Measurements from ENCODE around the gene ZNF618.

The ZNF618 gene

DNA sequence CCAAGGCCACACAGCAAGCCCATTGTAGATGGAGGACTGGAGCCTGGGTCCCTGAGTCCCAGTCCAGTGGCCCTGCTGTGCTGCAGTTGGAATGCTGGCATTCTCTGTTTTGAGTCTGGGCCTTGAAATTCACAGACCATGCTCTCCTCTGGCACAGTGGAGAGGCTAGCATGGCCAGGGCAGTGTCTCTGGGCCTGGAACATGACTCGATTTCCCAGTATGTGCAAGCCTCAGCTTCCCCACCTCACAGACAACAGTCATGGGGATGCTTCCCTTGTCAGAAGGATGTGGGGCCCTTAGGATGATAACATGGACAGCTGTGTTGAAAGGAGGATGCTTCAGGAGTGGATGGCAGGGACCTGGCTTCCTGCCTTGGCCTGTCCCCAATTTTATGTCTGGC is 110.8 kb downstream of the ZNF618 start:
- H3K4me3 Mint-ChIP-seq: no peak overlapping the region
- H3K36me3 Mint-ChIP-seq (ENCODE audit: low read depth): no peaks in the 10 kb centered on the region
- H3K27ac Mint-ChIP-seq: no peak overlapping the region

DNA sequence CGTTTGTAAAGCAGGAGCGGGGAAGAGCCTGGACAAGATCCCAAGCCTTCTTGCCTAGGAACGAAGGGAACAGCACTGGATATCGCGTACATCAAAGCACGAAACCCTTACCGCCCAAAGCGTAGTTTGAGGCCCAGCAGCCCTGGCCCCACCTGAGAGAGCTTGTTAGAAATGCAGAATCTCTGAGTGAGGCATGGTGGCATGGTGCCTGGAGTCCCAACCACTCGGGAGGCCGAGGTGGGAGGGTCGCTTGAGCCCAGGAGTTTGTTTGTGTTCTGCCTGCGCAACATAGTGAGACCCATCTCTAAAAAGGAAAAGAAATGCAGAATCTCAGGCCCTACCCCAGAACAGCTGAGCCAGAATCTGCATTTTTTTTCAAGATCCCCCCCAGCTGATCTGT is 111.4 kb downstream of the ZNF618 start:
- H3K36me3 Mint-ChIP-seq (ENCODE audit: low read depth): no peaks in the 10 kb centered on the region
- H3K27ac Mint-ChIP-seq: no peak overlapping the region
- H3K27me3 Mint-ChIP-seq: no peaks in the 10 kb centered on the region
- peaks cover under 1% of the 10 kb centered on the region for H3K4me1 Mint-ChIP-seq (ENCODE audit: low read depth)
- H3K4me3 Mint-ChIP-seq: no peak overlapping the region
- H3K9me3 Mint-ChIP-seq: no peaks in the 10 kb centered on the region

More for the DNA sequence above, 110.8 kb downstream of the ZNF618 start:
- H3K9me3 Mint-ChIP-seq: no peaks in the 10 kb centered on the region
- H3K27me3 Mint-ChIP-seq: no peaks in the 10 kb centered on the region
- H3K4me1 Mint-ChIP-seq (ENCODE audit: low read depth): no peaks in the 10 kb centered on the region

DNA sequence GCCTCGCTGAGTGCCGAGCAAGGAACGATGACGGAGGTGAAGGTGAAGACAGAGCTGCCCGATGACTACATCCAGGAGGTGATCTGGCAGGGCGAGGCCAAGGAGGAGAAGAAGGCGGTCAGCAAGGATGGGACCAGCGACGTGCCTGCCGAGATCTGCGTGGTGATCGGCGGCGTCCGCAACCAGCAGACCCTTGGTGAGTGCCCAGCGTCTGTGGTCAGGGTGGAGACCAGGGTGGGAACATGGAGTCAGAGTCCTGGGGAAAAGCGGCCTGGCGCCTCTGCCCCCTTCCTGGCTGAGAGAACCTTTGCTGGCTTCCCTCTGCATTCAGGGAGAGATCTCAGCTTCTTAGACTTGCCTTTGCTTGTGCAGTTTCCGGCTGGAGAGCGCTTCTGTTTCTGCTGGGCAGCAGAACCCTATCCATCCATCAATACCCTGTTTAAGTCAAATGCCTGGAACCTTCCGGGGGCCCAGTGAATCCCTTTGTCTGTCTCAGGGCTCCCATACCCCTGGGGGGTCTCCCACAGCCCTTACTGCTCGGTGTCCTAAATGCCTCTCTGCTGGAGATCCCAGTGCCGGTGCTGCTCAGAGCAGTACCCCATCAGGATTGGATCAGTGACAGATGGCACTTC is 112.4 kb downstream of the ZNF618 start:
- Mint-ChIP-seq H3K27me3 (no peaks in the 10 kb centered on the region), H3K4me3 (no peak overlapping the region), H3K9me3 (no peaks in the 10 kb centered on the region), H3K4me1 (ENCODE audit: low read depth) (peaks cover 9% of the 10 kb centered on the region), H3K36me3 (ENCODE audit: low read depth) (no peaks in the 10 kb centered on the region), H3K27ac (no peak overlapping the region)

GRCh38 chr9:113989017-113989713 is 113.1 kb downstream of the ZNF618 start:
- H3K27ac Mint-ChIP-seq: no peak overlapping the region
- H3K36me3 Mint-ChIP-seq (ENCODE audit: low read depth): no peaks in the 10 kb centered on the region
- H3K4me1 Mint-ChIP-seq (ENCODE audit: low read depth): peaks cover 13% of the 10 kb centered on the region
- no peaks in the 10 kb centered on the region for H3K9me3 Mint-ChIP-seq
- H3K27me3 Mint-ChIP-seq: no peaks in the 10 kb centered on the region
- no peak overlapping the region for H3K4me3 Mint-ChIP-seq

- Mint-ChIP-seq H3K4me1 (ENCODE audit: low read depth) (peaks cover 13% of the 10 kb centered on the region), H3K27ac (no peak overlapping the region), H3K4me3 (no peak overlapping the region), H3K27me3 (no peaks in the 10 kb centered on the region), H3K36me3 (ENCODE audit: low read depth) (no peaks in the 10 kb centered on the region), H3K9me3 (no peaks in the 10 kb centered on the region)
These were observed 113.8 kb downstream of the ZNF618 start for GRCh38 chr9:113989714-113990569.

GRCh38 chr9:113990570-113990907 is 114.4 kb downstream of the ZNF618 start:
- Mint-ChIP-seq H3K36me3 (ENCODE audit: low read depth) (no peaks in the 10 kb centered on the region), H3K4me3 (no peak overlapping the region), H3K27me3 (no peaks in the 10 kb centered on the region), H3K9me3 (no peaks in the 10 kb centered on the region), H3K27ac (no peak overlapping the region), H3K4me1 (ENCODE audit: low read depth) (peaks cover 13% of the 10 kb centered on the region)

- no peaks in the 10 kb centered on the region for H3K27me3 Mint-ChIP-seq
- H3K4me1 Mint-ChIP-seq (ENCODE audit: low read depth): peaks cover 13% of the 10 kb centered on the region
- no peaks in the 10 kb centered on the region for H3K9me3 Mint-ChIP-seq
- no peak overlapping the region for H3K4me3 Mint-ChIP-seq
- no peaks in the 10 kb centered on the region for H3K36me3 Mint-ChIP-seq (ENCODE audit: low read depth)
- no peak overlapping the region for H3K27ac Mint-ChIP-seq
These were observed 114.9 kb downstream of the ZNF618 start for GRCh38 chr9:113990975-113991471.

- H3K4me3 Mint-ChIP-seq: no peak overlapping the region
- no peaks in the 10 kb centered on the region for H3K27me3 Mint-ChIP-seq
- H3K4me1 Mint-ChIP-seq (ENCODE audit: low read depth): peaks cover 13% of the 10 kb centered on the region
- H3K36me3 Mint-ChIP-seq (ENCODE audit: low read depth): no peaks in the 10 kb centered on the region
- no peak overlapping the region for H3K27ac Mint-ChIP-seq
- H3K9me3 Mint-ChIP-seq: no peaks in the 10 kb centered on the region
These were observed 115.6 kb downstream of the ZNF618 start for GRCh38 chr9:113991714-113992113.

DNA sequence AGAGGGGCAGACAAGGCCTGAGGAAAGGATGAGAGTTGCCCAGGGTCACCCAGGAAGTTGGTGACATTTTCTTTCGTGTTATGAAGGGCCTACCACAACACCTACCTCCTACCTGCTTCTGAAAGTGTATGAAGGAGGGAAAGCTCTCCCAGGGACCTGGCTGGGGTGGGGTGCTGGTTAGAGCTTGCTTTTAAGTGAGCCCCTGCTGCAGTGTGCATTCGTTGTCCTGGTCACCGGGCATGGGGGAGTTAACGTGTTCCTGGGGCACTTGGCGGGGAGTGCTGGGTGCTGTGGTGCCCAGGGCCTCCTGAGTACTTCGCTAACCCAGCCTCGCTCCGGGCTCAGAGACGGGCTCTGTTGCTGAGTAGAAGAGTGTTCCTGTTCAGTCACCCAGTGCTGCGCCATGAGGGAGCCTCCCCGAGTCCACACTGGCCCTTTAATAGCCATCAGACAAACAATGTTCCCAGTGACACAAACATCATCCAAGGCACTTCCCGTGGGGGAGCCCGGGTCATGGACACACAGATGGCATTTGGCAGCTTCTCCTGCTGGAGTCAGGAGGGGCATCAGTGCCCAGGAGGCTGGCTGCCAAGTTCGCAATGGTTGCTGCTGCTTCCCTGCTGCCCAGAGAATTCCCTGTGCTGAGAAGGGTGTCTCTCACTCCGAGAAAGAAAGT is 116.3 kb downstream of the ZNF618 start:
- H3K36me3 Mint-ChIP-seq (ENCODE audit: low read depth): no peaks in the 10 kb centered on the region
- no peak overlapping the region for H3K27ac Mint-ChIP-seq
- no peaks in the 10 kb centered on the region for H3K27me3 Mint-ChIP-seq
- H3K4me3 Mint-ChIP-seq: no peak overlapping the region
- H3K4me1 Mint-ChIP-seq (ENCODE audit: low read depth): peaks cover 13% of the 10 kb centered on the region
- no peaks in the 10 kb centered on the region for H3K9me3 Mint-ChIP-seq

DNA sequence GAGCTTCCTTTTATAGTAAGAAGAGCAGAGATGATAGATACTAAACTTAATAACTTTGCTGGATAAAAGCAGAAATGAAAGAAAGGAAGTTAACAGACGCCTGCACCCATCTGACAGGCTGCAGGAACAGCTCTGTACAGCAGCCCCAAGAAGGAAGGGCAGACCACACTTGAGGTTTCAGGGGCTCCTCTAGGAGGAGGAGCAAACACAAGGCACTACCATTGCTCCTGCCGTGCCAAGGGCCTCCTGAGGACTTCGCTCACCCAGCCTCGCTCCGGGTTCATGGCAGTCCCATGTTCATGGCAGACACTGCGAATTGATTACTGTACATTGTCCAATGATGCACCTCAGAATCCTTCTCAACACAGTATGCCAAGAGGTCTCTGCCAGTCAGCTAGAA is 116.9 kb downstream of the ZNF618 start:
- H3K27me3 Mint-ChIP-seq: no peaks in the 10 kb centered on the region
- peaks cover 13% of the 10 kb centered on the region for H3K4me1 Mint-ChIP-seq (ENCODE audit: low read depth)
- H3K27ac Mint-ChIP-seq: no peak overlapping the region
- no peaks in the 10 kb centered on the region for H3K9me3 Mint-ChIP-seq
- no peaks in the 10 kb centered on the region for H3K36me3 Mint-ChIP-seq (ENCODE audit: low read depth)
- no peak overlapping the region for H3K4me3 Mint-ChIP-seq

DNA sequence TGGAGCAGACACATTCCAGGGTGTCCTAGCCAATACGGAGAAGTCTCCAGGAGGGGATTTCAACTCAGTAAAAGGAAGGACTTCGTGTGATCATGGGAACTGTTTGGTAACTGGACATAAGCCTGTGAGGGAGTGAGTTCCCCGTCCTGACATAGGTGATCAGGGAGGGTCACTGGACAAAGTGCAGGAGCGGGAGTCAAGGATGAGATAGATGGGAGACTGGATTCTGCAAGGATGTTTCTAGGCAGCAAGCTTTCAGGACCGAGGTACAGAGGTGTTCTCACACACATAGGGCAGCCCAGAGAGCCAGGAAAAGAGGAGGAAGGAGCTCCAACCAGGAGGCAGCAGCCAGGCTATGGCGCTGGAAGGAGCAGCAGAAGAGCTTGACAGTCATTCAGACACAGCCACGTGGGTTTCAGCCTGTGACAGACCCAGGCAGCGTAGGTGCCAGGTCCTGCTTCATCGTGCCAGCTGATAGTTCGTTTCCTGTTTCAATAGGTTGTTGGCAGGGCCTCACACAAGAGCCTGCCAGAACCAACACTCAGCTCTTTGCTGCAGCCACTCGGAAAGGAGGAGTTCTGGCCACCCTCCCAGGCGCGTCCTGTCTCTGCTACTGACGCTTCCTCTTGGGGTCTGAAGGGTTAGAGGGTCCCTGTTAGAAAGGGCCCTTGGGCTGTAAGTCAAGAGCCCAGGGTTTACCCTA is 117.9 kb downstream of the ZNF618 start:
- Mint-ChIP-seq H3K4me3 (no peak overlapping the region), H3K9me3 (no peaks in the 10 kb centered on the region), H3K27me3 (no peaks in the 10 kb centered on the region), H3K36me3 (ENCODE audit: low read depth) (no peaks in the 10 kb centered on the region), H3K4me1 (ENCODE audit: low read depth) (peaks cover 13% of the 10 kb centered on the region), H3K27ac (no peak overlapping the region)

DNA sequence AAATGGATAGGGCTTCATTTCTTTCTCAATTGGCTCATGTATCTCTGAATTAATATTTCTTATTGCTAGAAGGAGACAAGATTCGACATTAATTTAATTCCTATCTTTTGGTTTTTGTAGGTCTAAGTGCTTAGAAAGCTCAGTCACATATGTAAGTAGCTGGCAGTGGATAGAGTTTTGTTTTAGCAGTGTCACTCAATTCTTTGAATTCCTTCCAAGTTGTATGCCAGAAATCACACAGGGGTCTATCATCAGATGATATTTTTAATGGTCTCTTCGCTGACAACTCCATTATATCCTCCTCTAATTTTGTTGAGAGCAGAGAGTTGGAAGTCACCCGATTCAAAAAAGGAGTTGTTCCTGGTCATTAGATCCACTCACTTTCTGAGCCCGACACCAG is 119.3 kb downstream of the ZNF618 start:
- Mint-ChIP-seq H3K4me3 (no peak overlapping the region), H3K27ac (no peak overlapping the region)

GRCh38 chr9:113995963-113996362 is 119.9 kb downstream of the ZNF618 start:
- Mint-ChIP-seq H3K27me3 (no peaks in the 10 kb centered on the region), H3K4me3 (no peak overlapping the region), H3K36me3 (ENCODE audit: low read depth) (no peaks in the 10 kb centered on the region), H3K4me1 (ENCODE audit: low read depth) (peaks cover 13% of the 10 kb centered on the region), H3K27ac (no peak overlapping the region), H3K9me3 (no peaks in the 10 kb centered on the region)

More for the DNA sequence above, 119.3 kb downstream of the ZNF618 start:
- Mint-ChIP-seq H3K36me3 (ENCODE audit: low read depth) (no peaks in the 10 kb centered on the region), H3K9me3 (no peaks in the 10 kb centered on the region), H3K27me3 (no peaks in the 10 kb centered on the region), H3K4me1 (ENCODE audit: low read depth) (peaks cover 13% of the 10 kb centered on the region)

DNA sequence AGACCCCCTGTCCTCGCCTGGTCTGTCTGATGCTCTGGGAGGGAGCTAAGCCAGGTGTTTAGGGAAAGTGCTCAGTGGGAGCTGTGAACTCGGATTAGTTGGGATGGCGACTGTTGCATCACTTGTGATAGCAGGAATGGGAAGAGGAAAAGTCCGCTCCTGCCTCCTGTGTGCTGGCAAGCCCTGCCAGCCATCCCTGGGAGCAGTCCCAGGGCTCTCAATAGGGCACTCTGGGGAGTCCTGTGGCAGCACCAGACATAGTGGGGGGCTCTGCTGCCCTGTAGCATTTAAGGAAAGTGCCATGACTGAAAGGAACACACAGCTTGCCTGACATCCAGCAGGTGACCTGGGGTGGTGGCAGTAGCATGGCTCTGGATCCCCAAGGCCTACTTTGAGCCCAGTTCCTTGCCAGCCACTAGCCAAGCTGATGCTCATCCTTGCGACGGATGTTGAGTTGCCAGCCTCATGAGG is 120.5 kb downstream of the ZNF618 start:
- Mint-ChIP-seq H3K36me3 (ENCODE audit: low read depth) (no peaks in the 10 kb centered on the region), H3K27me3 (no peaks in the 10 kb centered on the region)

More for the DNA sequence above, 120.5 kb downstream of the ZNF618 start:
- Mint-ChIP-seq H3K27ac (no peak overlapping the region), H3K4me1 (ENCODE audit: low read depth) (peaks cover 13% of the 10 kb centered on the region), H3K9me3 (no peaks in the 10 kb centered on the region), H3K4me3 (no peak overlapping the region)
